ENCODE measurements around the gene KAZN.

The KAZN gene

GRCh38 chr1:14881775-14882672 is 283.5 kb downstream of the KAZN start:
- no peak for DNase-seq (ENCODE audit: low read depth)
- no peak overlapping the region for H3K4me3 ChIP-seq (ENCODE audit: low read depth, low read length)

GRCh38 chr1:14884614-14885175 is 286.2 kb downstream of the KAZN start:
- no peak overlapping the region for H3K4me3 ChIP-seq (ENCODE audit: low read depth, low read length)
- no peak for DNase-seq (ENCODE audit: low read depth)

GRCh38 chr1:14887044-14887566 is 288.6 kb downstream of the KAZN start:
- no peak for DNase-seq (ENCODE audit: low read depth)
- no peak overlapping the region for H3K4me3 ChIP-seq (ENCODE audit: low read depth, low read length)

GRCh38 chr1:14887764-14888350 is 289.4 kb downstream of the KAZN start:
- H3K4me3 ChIP-seq (ENCODE audit: low read depth, low read length): no peak overlapping the region
- no peak for DNase-seq (ENCODE audit: low read depth)

- H3K4me3 ChIP-seq (ENCODE audit: low read depth, low read length): no peak overlapping the region
- DNase-seq (ENCODE audit: low read depth): no peak
Measured at GRCh38 chr1:14888374-14888773, 289.9 kb downstream of the KAZN start.

GRCh38 chr1:14889825-14890440 is 291.4 kb downstream of the KAZN start:
- no peak for DNase-seq (ENCODE audit: low read depth)
- no peak overlapping the region for H3K4me3 ChIP-seq (ENCODE audit: low read depth, low read length)

GRCh38 chr1:14891991-14892390 is 293.5 kb downstream of the KAZN start:
- no peak for DNase-seq (ENCODE audit: low read depth)
- H3K4me3 ChIP-seq (ENCODE audit: low read depth, low read length): no peak overlapping the region

GRCh38 chr1:14894811-14895560 is 296.5 kb downstream of the KAZN start:
- DNase-seq (ENCODE audit: low read depth): no peak
- H3K4me3 ChIP-seq (ENCODE audit: low read depth, low read length): no peak overlapping the region

GRCh38 chr1:14895727-14896126 is 297.2 kb downstream of the KAZN start:
- no peak for DNase-seq (ENCODE audit: low read depth)
- H3K4me3 ChIP-seq (ENCODE audit: low read depth, low read length): no peak overlapping the region

GRCh38 chr1:14896381-14897079 is 298.0 kb downstream of the KAZN start:
- DNase-seq (ENCODE audit: low read depth): no peak
- H3K4me3 ChIP-seq (ENCODE audit: low read depth, low read length): no peak overlapping the region

GRCh38 chr1:14897080-14897449 is 298.6 kb downstream of the KAZN start:
- DNase-seq (ENCODE audit: low read depth): no peak
- no peak overlapping the region for H3K4me3 ChIP-seq (ENCODE audit: low read depth, low read length)

GRCh38 chr1:14897547-14897946 is 299.1 kb downstream of the KAZN start:
- DNase-seq (ENCODE audit: low read depth): no peak

GRCh38 chr1:14897997-14898645 is 299.6 kb downstream of the KAZN start:
- DNase-seq (ENCODE audit: low read depth): no peak
- no peak overlapping the region for H3K4me3 ChIP-seq (ENCODE audit: low read depth, low read length)

More at GRCh38 chr1:14897547-14897946, 299.1 kb downstream of the KAZN start:
- H3K4me3 ChIP-seq (ENCODE audit: low read depth, low read length): no peak overlapping the region

GRCh38 chr1:14899686-14900085 is 301.2 kb downstream of the KAZN start:
- H3K4me3 ChIP-seq (ENCODE audit: low read depth, low read length): no peak overlapping the region
- DNase-seq (ENCODE audit: low read depth): no peak

GRCh38 chr1:14901371-14901954 is 303.0 kb downstream of the KAZN start:
- no peak overlapping the region for H3K4me3 ChIP-seq (ENCODE audit: low read depth, low read length)
- no peak for DNase-seq (ENCODE audit: low read depth)

- no peak overlapping the region for H3K4me3 ChIP-seq (ENCODE audit: low read depth, low read length)
- no peak for DNase-seq (ENCODE audit: low read depth)
Measured at GRCh38 chr1:14903922-14904321, 305.4 kb downstream of the KAZN start.

GRCh38 chr1:14906665-14907064 is 308.2 kb downstream of the KAZN start:
- DNase-seq (ENCODE audit: low read depth): no peak
- H3K4me3 ChIP-seq (ENCODE audit: low read depth, low read length): no peak overlapping the region

GRCh38 chr1:14907416-14907815 is 308.9 kb downstream of the KAZN start:
- no peak overlapping the region for H3K4me3 ChIP-seq (ENCODE audit: low read depth, low read length)
- DNase-seq (ENCODE audit: low read depth): no peak
